ENCODE data around the gene CHRNA7.

Gene CHRNA7

GRCh38 chr15:32029862-32030781, at the start of gene CHRNA7:
CHRNA7 (plus strand) TSS chr15:32030515; CDS start chr15:32030595, 80 bp downstream.
- in situ Hi-C loops (cut with MboI; ENCODE audit: low sequenced_read_pairs), result no loop called here

GRCh38 chr15:31985607-31986006, 44.7 kb upstream of the CHRNA7 start:
- in situ Hi-C loops (cut with MboI; ENCODE audit: low sequenced_read_pairs), result no loop called here

GRCh38 chr15:31993062-31993461, 37.3 kb upstream of the CHRNA7 start:
- in situ Hi-C loops (cut with MboI; ENCODE audit: low sequenced_read_pairs), result no loop called here

- in situ Hi-C loops (cut with MboI; ENCODE audit: low sequenced_read_pairs), result no loop called here
Observed at GRCh38 chr15:31997711-31998110, 32.6 kb upstream of the CHRNA7 start.

GRCh38 chr15:32003558-32003957, 26.8 kb upstream of the CHRNA7 start:
- in situ Hi-C loops (cut with MboI; ENCODE audit: low sequenced_read_pairs), result no loop called here

- in situ Hi-C loops (cut with MboI; ENCODE audit: low sequenced_read_pairs), result no loop called here
Observed at GRCh38 chr15:32004249-32004648, 26.1 kb upstream of the CHRNA7 start.

GRCh38 chr15:32007355-32007960, 22.9 kb upstream of the CHRNA7 start:
- in situ Hi-C loops (cut with MboI; ENCODE audit: low sequenced_read_pairs), result no loop called here

GRCh38 chr15:32014953-32015352, 15.4 kb upstream of the CHRNA7 start:
- in situ Hi-C loops (cut with MboI; ENCODE audit: low sequenced_read_pairs), result no loop called here

- in situ Hi-C loops (cut with MboI; ENCODE audit: low sequenced_read_pairs), result no loop called here
Observed at GRCh38 chr15:32020156-32020555, 10.2 kb upstream of the CHRNA7 start.

- in situ Hi-C loops (cut with MboI; ENCODE audit: low sequenced_read_pairs), result no loop called here
Observed at GRCh38 chr15:32028921-32029320, 1.4 kb upstream of the CHRNA7 start.

GRCh38 chr15:32029409-32029861, 880 bp upstream of the CHRNA7 start:
- in situ Hi-C loops (cut with MboI; ENCODE audit: low sequenced_read_pairs), result no loop called here

GRCh38 chr15:32030795-32031194, 480 bp downstream of the CHRNA7 start:
- in situ Hi-C loops (cut with MboI; ENCODE audit: low sequenced_read_pairs), result no loop called here

GRCh38 chr15:32033186-32033890, 3.0 kb downstream of the CHRNA7 start:
- in situ Hi-C loops (cut with MboI; ENCODE audit: low sequenced_read_pairs), result no loop called here

GRCh38 chr15:32034106-32034505, 3.8 kb downstream of the CHRNA7 start:
- in situ Hi-C loops (cut with MboI; ENCODE audit: low sequenced_read_pairs), result no loop called here

- in situ Hi-C loops (cut with MboI; ENCODE audit: low sequenced_read_pairs), result no loop called here
Observed at GRCh38 chr15:32035285-32035684, 5.0 kb downstream of the CHRNA7 start.

GRCh38 chr15:32036971-32037370, 6.7 kb downstream of the CHRNA7 start:
- in situ Hi-C loops (cut with MboI; ENCODE audit: low sequenced_read_pairs), result no loop called here

GRCh38 chr15:32041294-32041693, 11.0 kb downstream of the CHRNA7 start:
- in situ Hi-C loops (cut with MboI; ENCODE audit: low sequenced_read_pairs), result no loop called here

- in situ Hi-C loops (cut with MboI; ENCODE audit: low sequenced_read_pairs), result no loop called here
Observed at GRCh38 chr15:32042269-32042972, 12.1 kb downstream of the CHRNA7 start.

- in situ Hi-C loops (cut with MboI; ENCODE audit: low sequenced_read_pairs), result no loop called here
Observed at GRCh38 chr15:32053719-32054118, 23.4 kb downstream of the CHRNA7 start.

- in situ Hi-C loops (cut with MboI; ENCODE audit: low sequenced_read_pairs), result no loop called here
Observed at GRCh38 chr15:32057876-32058425, 27.6 kb downstream of the CHRNA7 start.

- in situ Hi-C loops (cut with MboI; ENCODE audit: low sequenced_read_pairs), result no loop called here
Observed at GRCh38 chr15:32060706-32061105, 30.4 kb downstream of the CHRNA7 start.
